Thyroid gland (tissue), 4 donors: ENCODE results near the gene ATP5F1C.

ENCODE experiments used
- CTCF ChIP-seq, 6 experiments: fragments of 200-600 bp in 3 of 6; fragments of 450-650 bp in 3 of 6; sonication (generic) in 3 of 6; IDR thresholded peaks; one replicate each; pipeline ENCODE4 v1.5.1; 2016 to 2019; ENCODE audit warnings: antibody characterized with exemption in 6 of 6, mild to moderate bottlenecking in 2 of 6, inconsistent platforms in 1 of 6, moderate library complexity in 1 of 6
- POLR2A ChIP-seq, 2 donors: fragments of 450-650 bp; IDR thresholded peaks; one replicate each; pipeline ENCODE4 v1.6.1; 2017; ENCODE audit warnings: antibody characterized with exemption in 2 of 2, mild to moderate bottlenecking in 2 of 2, moderate library complexity in 1 of 2

GRCh38 chr10:7789390-7789789 lies 1.4 kb downstream of the ATP5F1C start:
- TF ChIP-seq CTCF (IDR thresholded peaks at IDR 0.05) (no peak), POLR2A (IDR thresholded peaks at IDR 0.05) (no peak)
